ENCODE measurements around the gene INPP5J. TPM values are rescaled to one million over a fixed set of nuclear protein-coding genes. Genes with fewer than 3 reads are reported as not detected.

INPP5J gene
- total and polyA plus RNA-seq, 2 of the 13 experiments (the other 11 are each of a cell fraction or from before 2014, with no cell fraction given), result 0.24 to 1.1 TPM

- Histone ChIP-seq H4K20me1 (ENCODE audit: insufficient read depth, low read length) (peaks cover 5% of the 10 kb centered on the region; the same call in 1 of the 2 replicates), H3K4me2 (ENCODE audit: low read depth, low read length) (peak overlapping the region; percentile 73), H3K9ac (ENCODE audit: insufficient read depth, low read depth, low read length) (peak overlapping the region; percentile 87), H3K27me3 (ENCODE audit: control insufficient read depth in 1 of 2, insufficient read depth in 2 of 2, low read length in 2 of 2) (no peaks in the 10 kb centered on the region; a peak in 1 of 5 replicates), H3K36me3 (replicated peaks in 1 of 2; ENCODE audit: control insufficient read depth in 1 of 2, insufficient read depth in 2 of 2, low read length in 2 of 2) (peaks cover 2 to 7% of the 10 kb centered on the region in 2 experiments; a peak in 4 of 5 replicates), H3K9me3 (ENCODE audit: low read length) (no peaks in the 10 kb centered on the region), H3K27ac (ENCODE audit: extremely low read length, insufficient read depth, low read length) (peak overlapping the region; percentile 64), H3K79me2 (ENCODE audit: insufficient read depth, low read length) (peaks cover 30% of the 10 kb centered on the region), H3K4me1 (ENCODE audit: insufficient read depth, low read length) (peaks cover 29% of the 10 kb centered on the region), H3K4me3 (replicated peaks in 1 of 3; ENCODE audit: insufficient read depth in 1 of 3, low read depth in 2 of 3, low read length in 3 of 3) (peak overlapping the region; percentile 84 to 92 (median 90)), H2AFZ (ENCODE audit: low read length) (peak overlapping the region; percentile 29)
- no peak for DNase-seq (ENCODE audit: low spot score)
- TSS peak; percentile 78 for BruUV-seq (replicated peaks)
- POLR2A ChIA-PET, result interaction anchor here (0.6 to 3.0 kb wide), 14 partner anchors 10 to 192 kb away, joined by 3 to 12 read pairs (median 4); partner anchors contain the start of genes LIMK2, MORC2, SELENOM and TUG1
- ATAC-seq, result peak; percentile 79
- intact Hi-C loops (cut with micrococcal nuclease; ENCODE audit: unreplicated experiment) (loop anchor here (5.0 kb wide), 1 partner anchor 72 kb away; no protein-coding TSS in a partner anchor), in situ Hi-C loops (cut with HindIII; ENCODE audit: extremely low pct_ligation_motif_present, low pct_unique_long_range_greater_than_20kb) (no loop called here)
- no peak for FAIRE-seq
- CTCF ChIA-PET (ENCODE audit: low intra/inter-chr PET ratio, low total read pairs), result no interaction called here
- WGBS (ENCODE audit: low lambda C conversion rate), result 1% methylated on average over 30 of the region's 32 CpGs
- no peak for TF ChIP-seq ZNF780A (CRISPR knock-in tag; IDR thresholded peaks at IDR 0.05)
- no peak for TF ChIP-seq ZBTB20 (CRISPR knock-in tag; IDR thresholded peaks at IDR 0.05; ENCODE audit: borderline replicate concordance, low read depth)
- peak; percentile 11 for TF ChIP-seq U2AF1 (optimal IDR thresholded peaks at IDR 0.05; ENCODE audit: low read depth, low read length)
- 0 out of 2 replicates have a peak, but pooled peaks have one; percentile 18 for TF ChIP-seq POGK (CRISPR knock-in tag; conservative IDR thresholded peaks at IDR 0.05)
- no peak; the same call in 1 of the 2 replicates for TF ChIP-seq ZSCAN9 (CRISPR knock-in tag; IDR thresholded peaks at IDR 0.05; ENCODE audit: borderline replicate concordance)
- peak; percentile 65; the same call in 1 of the 2 replicates for TF ChIP-seq ZFX (CRISPR knock-in tag; IDR thresholded peaks at IDR 0.05; ENCODE audit: low read depth)
- no peak for TF ChIP-seq FOXK1 (CRISPR knock-in tag; IDR thresholded peaks at IDR 0.05; ENCODE audit: borderline replicate concordance, low read depth)
- TF ChIP-seq ZNF3 (CRISPR knock-in tag; IDR thresholded peaks at IDR 0.05), result no peak
- TF ChIP-seq KDM3A (CRISPR knock-in tag; IDR thresholded peaks at IDR 0.05; ENCODE audit: low read depth), result no peak
- TF ChIP-seq ZNF441 (CRISPR knock-in tag; IDR thresholded peaks at IDR 0.05; ENCODE audit: borderline replicate concordance), result peak; percentile 9; the same call in 1 of the 2 replicates
- no peak; the same call in 1 of the 2 replicates for TF ChIP-seq SALL2 (CRISPR knock-in tag; IDR thresholded peaks at IDR 0.05)
- no peak for TF ChIP-seq PRDM4 (CRISPR knock-in tag; IDR thresholded peaks at IDR 0.05; ENCODE audit: borderline replicate concordance)
- TF ChIP-seq SRSF1 (optimal IDR thresholded peaks at IDR 0.05; ENCODE audit: low read depth, low read length), result no peak
- no peak for TF ChIP-seq ZNF574 (CRISPR knock-in tag; IDR thresholded peaks at IDR 0.05)
- TF ChIP-seq NFE2L2 (IDR thresholded peaks at IDR 0.05; ENCODE audit: low read length), result no peak
- TF ChIP-seq NR3C1 (CRISPR knock-in tag; IDR thresholded peaks at IDR 0.05), result no peak
These were observed 37.7 kb downstream of the INPP5J start for GRCh38 chr22:31160328-31160978.
